ENCODE measurements around the gene HSPB2. TPM values are rescaled to one million over a fixed set of nuclear protein-coding genes. Genes with fewer than 3 reads are reported as not detected.

HSPB2 gene
- total RNA-seq, 1 experiment from 2014 or later = not detected

DNA sequence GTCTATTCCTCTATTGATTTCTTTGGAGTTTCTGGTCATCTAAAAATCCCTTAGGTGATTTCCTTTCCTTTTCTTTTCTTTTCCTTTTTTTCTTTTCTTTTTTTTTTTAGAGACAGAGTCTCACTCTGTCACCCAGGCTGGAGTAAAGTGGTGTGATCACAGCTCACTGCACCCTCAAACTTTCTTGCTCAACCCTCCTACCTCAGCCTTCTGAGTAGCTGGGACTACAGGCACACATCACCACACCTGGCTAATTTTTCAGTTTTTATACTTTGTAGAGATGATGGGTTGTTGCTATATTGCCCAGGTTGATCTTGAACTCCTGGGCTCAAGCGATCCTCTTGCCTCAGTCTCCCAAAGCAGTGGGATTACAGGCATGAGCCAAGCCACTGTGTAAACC lies 4.2 kb downstream of the HSPB2 start:
- H3K36me3 ChIP-seq (ENCODE audit: control insufficient read depth in 1 of 2, insufficient read depth in 2 of 2, low read length in 2 of 2) = no peaks in the 10 kb centered on the region
- peaks cover 8 to 17% of the 10 kb centered on the region in 2 experiments; a peak in 3 of 4 replicates for H3K4me1 ChIP-seq (ENCODE audit: control insufficient read depth in 1 of 2, insufficient read depth in 2 of 2, low read length in 2 of 2)
- no peak for TF ChIP-seq JUND (IDR thresholded peaks at IDR 0.05)
- TF ChIP-seq POLR2AphosphoS5 (IDR thresholded peaks at IDR 0.05; ENCODE audit: low read depth, low read length) = no peak
- TF ChIP-seq ZBTB33 (IDR thresholded peaks at IDR 0.05; ENCODE audit: extremely low read depth, insufficient replicate concordance, low read length) = no peak
- TF ChIP-seq SRF (IDR thresholded peaks at IDR 0.05; ENCODE audit: low read depth) = no peak
- TF ChIP-seq RAD21 (IDR thresholded peaks at IDR 0.05; ENCODE audit: low read depth) = no peak
- POLR2A ChIA-PET = no interaction called here
- no peak for ATAC-seq
- no TSS peak for BruUV-seq (replicated peaks)
- intact Hi-C loops (cut with micrococcal nuclease) = no loop called here
- H3K4me2 ChIP-seq (ENCODE audit: low read length) = no peak overlapping the region
- no peak for DNase-seq (ENCODE audit: low read depth, low spot score)
- H3K27ac ChIP-seq (ENCODE audit: low read depth, low read length) = no peak overlapping the region
- H3K9me2 ChIP-seq (ENCODE audit: insufficient read depth) = no peaks in the 10 kb centered on the region
- RAD21 ChIA-PET (ENCODE audit: low non-redundant PET in 1 of 2, low total read pairs in 2 of 2, uncharacterized antibody in 2 of 2, unreplicated experiment in 2 of 2) = no interaction called here
- H3K9ac ChIP-seq (ENCODE audit: low read length) = no peak overlapping the region
- H3K9me3 ChIP-seq (ENCODE audit: control insufficient read depth in 1 of 2, insufficient read depth in 1 of 2, low read depth in 1 of 2, low read length in 2 of 2) = no peaks in the 10 kb centered on the region
- H2AFZ ChIP-seq (ENCODE audit: low read depth, low read length, poor library complexity, severe bottlenecking) = no peak overlapping the region
- CTCF ChIA-PET = no interaction called here
- H3K27me3 ChIP-seq (ENCODE audit: insufficient read depth, low read length) = peaks cover 8% of the 10 kb centered on the region; the same call in 1 of the 2 replicates
- no peaks in the 10 kb centered on the region for H4K20me1 ChIP-seq (ENCODE audit: insufficient read depth)
- H3K4me3 ChIP-seq (replicated peaks in 1 of 2; ENCODE audit: low read depth in 1 of 2, low read length in 2 of 2) = no peak overlapping the region
- no peaks in the 10 kb centered on the region for H3K79me2 ChIP-seq (ENCODE audit: insufficient read depth, low read length)

DNA sequence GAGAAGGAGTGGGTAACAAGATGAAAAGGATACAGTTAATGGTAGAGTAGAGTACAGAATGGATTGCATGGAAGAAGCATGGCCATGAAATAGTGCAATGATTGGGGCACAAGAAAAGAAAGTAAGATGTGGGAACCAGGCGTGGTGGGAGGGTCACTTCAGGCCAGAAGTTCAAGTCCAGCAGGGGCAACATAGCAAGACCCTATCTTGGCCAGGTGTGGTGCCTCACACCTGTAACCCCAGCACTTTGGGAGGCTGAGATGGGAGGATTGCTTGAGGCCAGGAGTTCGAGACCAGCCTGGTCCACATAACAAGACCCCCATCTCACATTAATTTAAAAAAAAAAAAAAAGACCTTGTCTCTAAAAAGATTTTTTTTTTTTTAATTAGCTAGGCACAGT lies 4.8 kb downstream of the HSPB2 start:
- ChIA-PET CTCF (interaction anchor here (2.3 kb wide), 1 partner anchor 14 kb away, joined by 14 read pairs; no protein-coding TSS in a partner anchor), RAD21 (ENCODE audit: low non-redundant PET in 1 of 2, low total read pairs in 2 of 2, uncharacterized antibody in 2 of 2, unreplicated experiment in 2 of 2) (no interaction called here), POLR2A (no interaction called here)
- no peaks in the 10 kb centered on the region for H3K36me3 ChIP-seq (ENCODE audit: control insufficient read depth in 1 of 2, insufficient read depth in 2 of 2, low read length in 2 of 2)
- H3K4me2 ChIP-seq (ENCODE audit: low read length) = no peak overlapping the region
- no peak for TF ChIP-seq JUND (IDR thresholded peaks at IDR 0.05)
- no peak for TF ChIP-seq FOSL1 (IDR thresholded peaks at IDR 0.05; ENCODE audit: low read depth)
- TF ChIP-seq ATF3 (IDR thresholded peaks at IDR 0.05) = no peak
- no peak for TF ChIP-seq POLR2AphosphoS5 (IDR thresholded peaks at IDR 0.05; ENCODE audit: low read depth, low read length)
- TF ChIP-seq ZFX (IDR thresholded peaks at IDR 0.05) = no peak
- no peak for TF ChIP-seq ZBTB33 (IDR thresholded peaks at IDR 0.05; ENCODE audit: extremely low read depth, insufficient replicate concordance, low read length)
- ATAC-seq = no peak
- no peaks in the 10 kb centered on the region for H3K79me2 ChIP-seq (ENCODE audit: insufficient read depth, low read length)
- H3K27ac ChIP-seq (ENCODE audit: low read depth, low read length) = no peak overlapping the region
- peaks cover 8% of the 10 kb centered on the region; the same call in 1 of the 2 replicates for H3K27me3 ChIP-seq (ENCODE audit: insufficient read depth, low read length)
- no TSS peak for BruUV-seq (replicated peaks)
- DNase-seq (ENCODE audit: low read depth, low spot score) = no peak
- H2AFZ ChIP-seq (ENCODE audit: low read depth, low read length, poor library complexity, severe bottlenecking) = no peak overlapping the region
- no peaks in the 10 kb centered on the region for H3K9me2 ChIP-seq (ENCODE audit: insufficient read depth)
- H3K4me3 ChIP-seq (replicated peaks in 1 of 2; ENCODE audit: low read depth in 1 of 2, low read length in 2 of 2) = no peak overlapping the region
- H4K20me1 ChIP-seq (ENCODE audit: insufficient read depth) = no peaks in the 10 kb centered on the region
- intact Hi-C loops (cut with micrococcal nuclease) = no loop called here
- H3K9ac ChIP-seq (ENCODE audit: low read length) = no peak overlapping the region
- H3K4me1 ChIP-seq (ENCODE audit: control insufficient read depth in 1 of 2, insufficient read depth in 2 of 2, low read length in 2 of 2) = peaks cover 8 to 17% of the 10 kb centered on the region in 2 experiments; a peak in 3 of 4 replicates
- H3K9me3 ChIP-seq (ENCODE audit: control insufficient read depth in 1 of 2, insufficient read depth in 1 of 2, low read depth in 1 of 2, low read length in 2 of 2) = no peaks in the 10 kb centered on the region
